ENCODE data around the gene SH2D4B.

DNA sequence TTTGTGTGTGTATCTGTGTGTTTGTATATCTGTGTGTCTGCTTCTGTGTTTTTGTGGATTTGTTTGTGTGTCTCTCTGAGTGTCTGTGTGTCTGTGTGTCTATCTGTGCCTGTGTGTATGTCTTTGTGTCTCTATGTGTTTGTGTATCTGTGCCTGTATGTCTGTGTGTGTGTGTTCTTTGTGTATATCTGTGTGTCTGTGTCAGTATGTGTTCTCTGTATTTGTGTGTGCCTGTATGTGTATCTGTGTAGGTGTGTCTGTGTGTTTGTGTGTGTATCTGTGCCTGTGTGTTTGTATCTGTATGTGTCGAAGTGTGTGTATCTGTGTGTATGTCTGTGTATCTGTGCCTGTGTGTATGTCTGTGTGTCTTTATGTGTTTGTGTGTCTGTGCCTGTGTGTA, 118.2 kb downstream of the SH2D4B start:
- TF ChIP-seq, protein P1, sequence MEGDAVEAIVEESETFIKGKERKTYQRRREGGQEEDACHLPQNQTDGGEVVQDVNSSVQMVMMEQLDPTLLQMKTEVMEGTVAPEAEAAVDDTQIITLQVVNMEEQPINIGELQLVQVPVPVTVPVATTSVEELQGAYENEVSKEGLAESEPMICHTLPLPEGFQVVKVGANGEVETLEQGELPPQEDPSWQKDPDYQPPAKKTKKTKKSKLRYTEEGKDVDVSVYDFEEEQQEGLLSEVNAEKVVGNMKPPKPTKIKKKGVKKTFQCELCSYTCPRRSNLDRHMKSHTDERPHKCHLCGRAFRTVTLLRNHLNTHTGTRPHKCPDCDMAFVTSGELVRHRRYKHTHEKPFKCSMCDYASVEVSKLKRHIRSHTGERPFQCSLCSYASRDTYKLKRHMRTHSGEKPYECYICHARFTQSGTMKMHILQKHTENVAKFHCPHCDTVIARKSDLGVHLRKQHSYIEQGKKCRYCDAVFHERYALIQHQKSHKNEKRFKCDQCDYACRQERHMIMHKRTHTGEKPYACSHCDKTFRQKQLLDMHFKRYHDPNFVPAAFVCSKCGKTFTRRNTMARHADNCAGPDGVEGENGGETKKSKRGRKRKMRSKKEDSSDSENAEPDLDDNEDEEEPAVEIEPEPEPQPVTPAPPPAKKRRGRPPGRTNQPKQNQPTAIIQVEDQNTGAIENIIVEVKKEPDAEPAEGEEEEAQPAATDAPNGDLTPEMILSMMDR (conservative IDR thresholded peaks at IDR 0.05), result no peak
- no peak for TF ChIP-seq EZH2 (IDR thresholded peaks at IDR 0.05; ENCODE audit: low read depth)

All from PC-9 (cell line).